GM19351 (cell line): Measurements from ENCODE around the gene PSTK.

Experiments used
- ATAC-seq: cut with Tn5 transposase; IDR thresholded peaks from one replicate; pipeline ENCODE4 v1.9.1; 2021; ENCODE audit warnings: mild to moderate bottlenecking, moderate library complexity; ENCODE audit not compliant: unreplicated experiment

Gene PSTK

GRCh38 chr10:123018531-123018930 lies 38.3 kb downstream of the PSTK start:
- ATAC-seq = no peak

- no peak for ATAC-seq
Measured at GRCh38 chr10:123019264-123019663, 39.1 kb downstream of the PSTK start.

DNA sequence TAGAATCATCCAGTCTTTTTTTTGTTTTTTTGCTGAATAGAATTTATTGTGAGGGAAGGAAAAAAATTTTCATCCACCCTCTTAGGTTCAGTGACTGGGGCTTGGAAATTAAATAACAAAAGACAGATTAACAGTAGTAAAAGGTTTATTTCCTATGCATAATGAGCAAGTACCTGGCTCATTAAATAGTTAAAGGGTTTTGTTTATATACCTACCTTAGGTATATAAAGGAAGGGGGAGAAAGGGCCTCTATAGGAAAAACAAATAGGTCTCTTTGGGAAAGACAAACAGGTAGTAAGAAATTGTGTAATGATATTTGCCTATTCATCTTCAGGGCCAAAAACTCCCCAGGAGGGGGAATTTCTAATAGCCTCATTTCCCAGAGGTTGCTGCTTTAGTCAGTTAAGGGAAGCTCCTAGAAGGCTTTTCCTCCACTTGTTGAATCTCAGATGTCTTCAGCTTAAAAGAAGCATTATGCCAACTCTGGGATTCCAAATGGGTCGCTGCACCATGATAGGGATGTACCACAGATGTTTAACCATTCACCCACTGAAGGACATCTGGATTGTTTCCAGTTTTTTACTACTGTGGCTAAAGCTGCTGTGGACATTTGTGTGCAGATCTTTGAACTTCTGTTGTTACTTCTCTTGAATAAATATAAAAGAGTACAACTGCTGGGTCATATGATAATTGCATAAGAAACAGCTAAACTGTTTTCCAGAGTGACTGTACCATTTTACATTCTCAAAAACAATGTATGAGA lies 39.9 kb downstream of the PSTK start:
- ATAC-seq = no peak

- no peak for ATAC-seq
Measured at GRCh38 chr10:123021517-123021916, 41.3 kb downstream of the PSTK start.

DNA sequence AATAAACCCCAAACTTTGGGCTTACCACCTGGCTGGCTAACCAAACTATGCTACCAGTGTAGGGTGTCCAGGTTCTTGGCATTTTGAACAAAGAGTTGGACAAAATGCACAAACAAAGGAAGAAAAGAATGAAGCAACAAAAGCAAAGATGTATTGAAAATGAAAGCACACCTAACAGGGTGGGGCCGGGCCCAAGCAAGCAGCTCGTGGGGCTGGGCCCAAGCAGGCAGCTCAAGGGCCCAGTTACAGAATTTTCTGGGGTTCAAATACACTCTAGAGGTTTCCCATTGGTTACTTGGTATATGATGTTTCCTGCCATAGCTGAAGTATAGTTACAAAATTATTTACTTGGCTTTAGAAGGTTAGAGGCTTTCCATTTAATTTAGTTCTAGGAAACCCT lies 44.3 kb downstream of the PSTK start:
- ATAC-seq = no peak

DNA sequence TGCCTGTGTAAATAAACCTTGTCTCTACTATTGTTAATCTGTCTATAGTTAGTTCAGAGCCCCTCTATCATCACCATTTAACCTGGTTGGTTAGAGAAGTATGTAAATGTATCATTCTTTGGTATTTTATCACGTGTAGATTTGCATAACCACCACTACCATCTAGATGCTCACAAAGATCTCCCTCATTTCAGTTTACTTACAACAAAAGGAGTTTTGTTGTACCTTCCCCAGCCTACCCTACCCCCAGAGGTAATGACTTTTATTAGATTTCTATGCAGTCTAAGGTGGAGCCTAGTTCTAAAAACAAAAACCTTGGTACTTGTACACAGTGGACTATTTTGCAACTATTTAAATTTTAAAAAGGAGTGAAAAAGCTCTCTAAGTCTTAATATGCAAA lies 46.1 kb downstream of the PSTK start:
- ATAC-seq = no peak

- no peak for ATAC-seq
Measured at GRCh38 chr10:123027861-123028260, 47.7 kb downstream of the PSTK start.

- no peak for ATAC-seq
Measured at GRCh38 chr10:123031124-123031523, 50.9 kb downstream of the PSTK start.

GRCh38 chr10:123034332-123034731 lies 54.1 kb downstream of the PSTK start:
- ATAC-seq = no peak

- ATAC-seq = no peak
Measured at GRCh38 chr10:123035467-123036086, 55.4 kb downstream of the PSTK start.

DNA sequence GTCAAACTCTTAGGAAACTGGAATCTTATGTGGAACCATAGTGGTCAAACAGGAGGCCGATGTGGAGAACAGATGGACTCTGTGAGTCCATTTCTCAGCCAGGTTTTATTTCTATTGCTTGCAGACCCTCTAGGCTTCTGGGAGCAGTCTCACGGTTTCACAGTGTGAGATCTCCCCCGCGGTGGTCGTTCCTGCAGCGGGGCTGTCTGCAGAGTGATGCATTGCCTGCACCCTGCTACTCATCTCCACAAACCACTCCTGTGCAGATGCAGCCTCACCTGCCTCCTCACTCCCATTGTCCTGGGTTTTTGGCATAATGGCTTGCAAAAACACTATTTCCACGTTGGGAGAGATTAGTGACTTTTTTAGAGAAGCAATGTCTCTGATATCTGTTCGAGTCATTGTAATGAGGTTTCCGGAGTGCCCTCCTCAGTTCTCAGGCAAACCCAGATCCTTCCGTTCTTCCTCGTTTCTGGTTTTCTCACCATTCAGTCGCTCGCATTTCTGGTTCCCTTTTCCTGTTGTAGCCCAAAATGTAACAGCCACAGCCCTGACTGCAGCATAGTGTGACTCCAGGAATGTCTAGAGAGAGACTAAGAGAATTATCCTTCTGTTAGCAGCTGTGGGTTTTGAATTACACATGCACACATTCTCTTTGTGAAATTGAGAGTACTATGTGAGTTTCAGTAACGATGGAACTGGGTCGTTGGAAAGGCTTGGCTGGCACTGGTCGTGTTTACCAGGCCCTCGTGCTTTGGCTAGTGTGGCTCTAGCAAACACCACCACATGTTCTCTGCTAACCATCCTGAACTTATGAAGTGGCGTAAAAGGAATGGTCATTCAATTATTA lies 58.8 kb downstream of the PSTK start:
- no peak for ATAC-seq

- no peak for ATAC-seq
Measured at GRCh38 chr10:123039632-123039930, 59.4 kb downstream of the PSTK start.
